Measurements from ENCODE around the gene ATXN2. TPM values are rescaled to one million over a fixed set of nuclear protein-coding genes. Genes with fewer than 3 reads are reported as not detected.
"Not testable (repeated sequence)": the region's sequence is repeated elsewhere in the genome, so short reads cannot be mapped to it uniquely, and the experiment has no call there.

ATXN2 gene
- polyA plus RNA-seq, 1 donor from 2014 or later, result 25.1 TPM

- H3K4me3 Mint-ChIP-seq, result no peak overlapping the region
- H3K27ac Mint-ChIP-seq, result no peak overlapping the region
- no peaks in the 10 kb centered on the region for H3K27me3 Mint-ChIP-seq
- no peaks in the 10 kb centered on the region for H3K9me3 Mint-ChIP-seq
- peaks cover 9 to 18% (median 13%) of the 10 kb centered on the region in 3 donors for H3K4me1 Mint-ChIP-seq
- no peaks in the 10 kb centered on the region for H3K36me3 Mint-ChIP-seq
Measured at GRCh38 chr12:111590552-111590951, 8.6 kb downstream of the ATXN2 start.

- no peaks in the 10 kb centered on the region for H3K36me3 Mint-ChIP-seq
- peaks cover 6 to 12% (median 9%) of the 10 kb centered on the region in 3 donors for H3K4me1 Mint-ChIP-seq
- no peaks in the 10 kb centered on the region for H3K27me3 Mint-ChIP-seq
- no peak overlapping the region for H3K27ac Mint-ChIP-seq
- peak overlapping the region in 1 of 4 donors; percentile 27 for H3K4me3 Mint-ChIP-seq
- no peaks in the 10 kb centered on the region for H3K9me3 Mint-ChIP-seq
Measured at GRCh38 chr12:111589601-111590000, 9.5 kb downstream of the ATXN2 start.

GRCh38 chr12:111588010-111588409 is 11.1 kb downstream of the ATXN2 start:
- Mint-ChIP-seq H3K4me1 (peaks cover 2 to 6% (median 5%) of the 10 kb centered on the region in 3 donors), H3K36me3 (no peaks in the 10 kb centered on the region), H3K9me3 (no peaks in the 10 kb centered on the region), H3K27ac (no peak overlapping the region), H3K4me3 (peak overlapping the region in 1 of 4 donors; percentile 23), H3K27me3 (no peaks in the 10 kb centered on the region)

- Mint-ChIP-seq H3K36me3 (no peaks in the 10 kb centered on the region), H3K27ac (no peak overlapping the region), H3K4me3 (no peak overlapping the region), H3K9me3 (no peaks in the 10 kb centered on the region), H3K4me1 (peaks cover 1 to 6% (median 5%) of the 10 kb centered on the region in 3 donors), H3K27me3 (no peaks in the 10 kb centered on the region)
Measured at GRCh38 chr12:111586986-111587385, 12.1 kb downstream of the ATXN2 start.

- peaks cover 5 to 14% (median 5%) of the 10 kb centered on the region in 3 donors for H3K4me1 Mint-ChIP-seq
- H3K4me3 Mint-ChIP-seq, result peak overlapping the region in 1 of 4 donors; percentile 45
- no peaks in the 10 kb centered on the region for H3K9me3 Mint-ChIP-seq
- no peaks in the 10 kb centered on the region for H3K27me3 Mint-ChIP-seq
- no peak overlapping the region for H3K27ac Mint-ChIP-seq
- H3K36me3 Mint-ChIP-seq, result no peaks in the 10 kb centered on the region
Measured at GRCh38 chr12:111585690-111586089, 13.4 kb downstream of the ATXN2 start.

- Mint-ChIP-seq H3K9me3 (no peaks in the 10 kb centered on the region), H3K27me3 (no peaks in the 10 kb centered on the region), H3K4me3 (no peak overlapping the region), H3K27ac (peak overlapping the region in 1 of 3 donors; percentile 23), H3K4me1 (peaks cover 3 to 14% (median 6%) of the 10 kb centered on the region in 3 donors), H3K36me3 (no peaks in the 10 kb centered on the region)
Measured at GRCh38 chr12:111584959-111585358, 14.2 kb downstream of the ATXN2 start.

GRCh38 chr12:111583506-111583905 is 15.6 kb downstream of the ATXN2 start:
- H3K27me3 Mint-ChIP-seq, H3K36me3 Mint-ChIP-seq, H3K9me3 Mint-ChIP-seq, H3K27ac Mint-ChIP-seq, H3K4me3 Mint-ChIP-seq: not testable (repeated sequence)
- H3K4me1 Mint-ChIP-seq, result peaks cover 5 to 17% (median 8%) of the 10 kb centered on the region in 3 donors

- Mint-ChIP-seq H3K9me3 (no peaks in the 10 kb centered on the region), H3K4me3 (no peak overlapping the region), H3K4me1 (peaks cover 10 to 23% (median 13%) of the 10 kb centered on the region in 3 donors), H3K36me3 (peaks cover 3% of the 10 kb centered on the region), H3K27ac (no peak overlapping the region), H3K27me3 (no peaks in the 10 kb centered on the region)
Measured at GRCh38 chr12:111582133-111582747, 16.9 kb downstream of the ATXN2 start.

GRCh38 chr12:111581434-111582132 is 17.5 kb downstream of the ATXN2 start:
- no peak overlapping the region for H3K4me3 Mint-ChIP-seq

GRCh38 chr12:111580737-111581136 is 18.4 kb downstream of the ATXN2 start:
- Mint-ChIP-seq H3K27me3 (no peaks in the 10 kb centered on the region), H3K27ac (no peak overlapping the region), H3K9me3 (no peaks in the 10 kb centered on the region), H3K4me3 (no peak overlapping the region), H3K36me3 (peaks cover 5% of the 10 kb centered on the region), H3K4me1 (peaks cover 8 to 17% (median 11%) of the 10 kb centered on the region in 3 donors)

More at GRCh38 chr12:111581434-111582132, 17.5 kb downstream of the ATXN2 start:
- Mint-ChIP-seq H3K36me3 (peaks cover 5% of the 10 kb centered on the region), H3K27ac (no peak overlapping the region), H3K4me1 (peaks cover 9 to 18% (median 11%) of the 10 kb centered on the region in 3 donors), H3K27me3 (no peaks in the 10 kb centered on the region), H3K9me3 (no peaks in the 10 kb centered on the region)

- no peaks in the 10 kb centered on the region for H3K9me3 Mint-ChIP-seq
- H3K36me3 Mint-ChIP-seq, result peaks cover 5% of the 10 kb centered on the region
- H3K27ac Mint-ChIP-seq, result no peak overlapping the region
- H3K4me3 Mint-ChIP-seq, result no peak overlapping the region
- H3K4me1 Mint-ChIP-seq, result peaks cover 7 to 17% (median 11%) of the 10 kb centered on the region in 3 donors
- no peaks in the 10 kb centered on the region for H3K27me3 Mint-ChIP-seq
Measured at GRCh38 chr12:111580119-111580425, 19.0 kb downstream of the ATXN2 start.

GRCh38 chr12:111578971-111579340 is 20.2 kb downstream of the ATXN2 start:
- H3K27me3 Mint-ChIP-seq, result no peaks in the 10 kb centered on the region
- no peak overlapping the region for H3K4me3 Mint-ChIP-seq
- H3K9me3 Mint-ChIP-seq, result no peaks in the 10 kb centered on the region
- H3K27ac Mint-ChIP-seq, result peak overlapping the region in 1 of 3 donors; percentile 27
- peaks cover 7 to 17% (median 11%) of the 10 kb centered on the region in 3 donors for H3K4me1 Mint-ChIP-seq
- peaks cover 5% of the 10 kb centered on the region for H3K36me3 Mint-ChIP-seq

- H3K36me3 Mint-ChIP-seq, result peaks cover 5% of the 10 kb centered on the region
- peaks cover 7 to 20% (median 11%) of the 10 kb centered on the region in 3 donors for H3K4me1 Mint-ChIP-seq
- no peaks in the 10 kb centered on the region for H3K27me3 Mint-ChIP-seq
- H3K4me3 Mint-ChIP-seq, result no peak overlapping the region
- no peaks in the 10 kb centered on the region for H3K9me3 Mint-ChIP-seq
- peak overlapping the region in 1 of 3 donors; percentile 33 for H3K27ac Mint-ChIP-seq
Measured at GRCh38 chr12:111578276-111578970, 20.7 kb downstream of the ATXN2 start.

GRCh38 chr12:111574797-111575443 is 24.2 kb downstream of the ATXN2 start:
- no peaks in the 10 kb centered on the region for H3K27me3 Mint-ChIP-seq
- H3K9me3 Mint-ChIP-seq, result no peaks in the 10 kb centered on the region
- peaks cover 6% of the 10 kb centered on the region for H3K36me3 Mint-ChIP-seq
- H3K4me1 Mint-ChIP-seq, result peaks cover 12 to 28% (median 16%) of the 10 kb centered on the region in 3 donors
- no peak overlapping the region for H3K27ac Mint-ChIP-seq
- H3K4me3 Mint-ChIP-seq, result peak overlapping the region in 1 of 4 donors; percentile 0

GRCh38 chr12:111573476-111573875 is 25.6 kb downstream of the ATXN2 start:
- peaks cover 6% of the 10 kb centered on the region for H3K36me3 Mint-ChIP-seq
- H3K27ac Mint-ChIP-seq, result no peak overlapping the region
- H3K4me3 Mint-ChIP-seq, result no peak overlapping the region
- H3K4me1 Mint-ChIP-seq, result peaks cover 15 to 29% (median 16%) of the 10 kb centered on the region in 3 donors
- no peaks in the 10 kb centered on the region for H3K9me3 Mint-ChIP-seq
- H3K27me3 Mint-ChIP-seq, result no peaks in the 10 kb centered on the region

Measured in IgD-negative memory B cell (primary cell).